Thyroid gland (tissue), 4 donors: ENCODE measurements around the gene SLC44A4. TPM values are rescaled to one million over a fixed set of nuclear protein-coding genes. Genes with fewer than 3 reads are reported as not detected.
"Not testable (repeated sequence)": the region's sequence is repeated elsewhere in the genome, so short reads cannot be mapped to it uniquely, and the experiment has no call there.

ENCODE experiments used
- DNase-seq, 2 donors: peaks; one replicate each; pipeline ENCODE4 v3.0.0-alpha.2; 2019
- H3K27ac ChIP-seq, 3 donors: fragments of 200-600 bp; sonication (generic); 1 replicate in 2 of 3; 2 replicates in 1 of 3; pipeline ENCODE4 v1.5.1; 2016 to 2019; ENCODE audit warnings: mild to moderate bottlenecking in 1 of 3, moderate library complexity in 1 of 3
- H3K27me3 ChIP-seq: fragments of 200-600 bp; sonication (generic); one replicate; pipeline ENCODE4 v1.5.1; 2019
- H3K36me3 ChIP-seq, 2 donors: fragments of 200-600 bp; sonication (generic); one replicate each; pipeline ENCODE4 v1.5.1; 2016 to 2019
- H3K4me1 ChIP-seq, 2 donors: fragments of 200-600 bp; sonication (generic); one replicate each; pipeline ENCODE4 v1.5.1; 2017 to 2019
- H3K4me3 ChIP-seq, 3 donors: fragments of 200-600 bp; sonication (generic); replicated peaks in 1 of 3; 1 replicate in 2 of 3; 2 replicates in 1 of 3; pipeline ENCODE4 v1.5.1; 2016; ENCODE audit warnings: mild to moderate bottlenecking in 1 of 3
- H3K9me3 ChIP-seq: fragments of 200-600 bp; sonication (generic); one replicate; pipeline ENCODE4 v1.5.1; 2017
- POLR2A ChIP-seq, 2 donors: fragments of 450-650 bp; IDR thresholded peaks; one replicate each; pipeline ENCODE4 v1.6.1; 2017; ENCODE audit warnings: antibody characterized with exemption in 2 of 2, mild to moderate bottlenecking in 2 of 2, moderate library complexity in 1 of 2
- WGBS, 2 donors: methylation state at CpG; one replicate each; pipeline ENCODE4 v1.1.5; 2017; 5-methylcytosine and 5-hydroxymethylcytosine counted together
- intact Hi-C: fragments of 100-400 bp; cut with DNase I; formaldehyde crosslinking; loops from one replicate; pipeline ENCODE4 v1.15.1; 2023
- total RNA-seq, 4 donors: library from RNA; depleted of rRNA; stranded (reverse); fragments of >200 nt; gene quantifications; one replicate each; pipeline ENCODE4 v1.2.3, GENCODE V29; 2016
- TF ChIP-seq, protein P1 (sequence below), 6 experiments: fragments of 200-600 bp in 3 of 6; fragments of 450-650 bp in 3 of 6; sonication (generic) in 3 of 6; IDR thresholded peaks; one replicate each; pipeline ENCODE4 v1.5.1; 2016 to 2019; ENCODE audit warnings: antibody characterized with exemption in 6 of 6, mild to moderate bottlenecking in 2 of 6, inconsistent platforms in 1 of 6, moderate library complexity in 1 of 6

The SLC44A4 gene
- total RNA-seq, 4 donors from 2014 or later: 1.6 to 16.2 (median 7.7) TPM

DNA sequence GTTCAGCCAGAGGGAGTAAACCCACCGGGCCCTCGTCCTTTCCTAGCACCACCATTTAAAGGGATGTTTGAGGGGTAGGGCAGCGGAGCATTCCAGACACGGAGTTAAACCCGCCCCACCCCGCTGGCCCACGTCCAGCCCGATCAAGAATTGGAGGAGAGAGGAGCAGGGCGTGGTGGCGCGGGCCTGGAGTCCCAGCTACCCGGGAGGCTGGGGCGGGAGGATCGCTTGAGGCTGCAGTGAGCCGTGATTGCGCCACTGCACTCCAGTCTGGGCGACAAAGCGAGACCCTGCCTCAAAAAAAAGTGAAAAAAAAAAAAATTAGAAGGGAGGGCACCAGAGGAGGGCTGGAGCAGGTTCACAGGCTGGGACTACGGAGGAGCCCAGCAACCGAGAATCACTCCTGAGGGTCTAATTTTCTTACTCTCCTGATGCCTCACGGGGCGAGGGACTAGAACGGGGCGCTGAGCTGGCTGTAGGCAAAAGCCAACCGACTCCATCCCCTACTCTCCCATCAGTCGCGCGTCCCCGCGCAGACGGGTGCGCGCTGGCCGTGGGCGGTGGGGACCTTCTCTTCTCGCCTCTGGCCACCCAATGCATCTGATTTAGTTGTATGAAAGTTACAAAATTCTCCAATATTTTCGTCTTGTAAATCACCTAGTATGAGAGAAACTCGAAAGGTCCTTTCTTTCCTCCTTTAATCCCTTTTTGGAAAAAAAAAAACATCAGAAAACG, 57.3 kb downstream of the SLC44A4 start:
- Histone ChIP-seq H3K27ac (peak overlapping the region; percentile 99 to 100 (median 99)), H3K9me3 (no peaks in the 10 kb centered on the region), H3K4me3 (peak overlapping the region in 2 of 3 donors; percentile 30 to 33), H3K4me1 (peaks cover 56 to 76% of the 10 kb centered on the region in 2 donors), H3K36me3 (no peaks in the 10 kb centered on the region), H3K27me3 (no peaks in the 10 kb centered on the region)
- intact Hi-C loops: no loop called here
- peak; percentile 65 to 69 for DNase-seq
- TF ChIP-seq POLR2A (IDR thresholded peaks at IDR 0.05): no peak
- TF ChIP-seq, protein P1, sequence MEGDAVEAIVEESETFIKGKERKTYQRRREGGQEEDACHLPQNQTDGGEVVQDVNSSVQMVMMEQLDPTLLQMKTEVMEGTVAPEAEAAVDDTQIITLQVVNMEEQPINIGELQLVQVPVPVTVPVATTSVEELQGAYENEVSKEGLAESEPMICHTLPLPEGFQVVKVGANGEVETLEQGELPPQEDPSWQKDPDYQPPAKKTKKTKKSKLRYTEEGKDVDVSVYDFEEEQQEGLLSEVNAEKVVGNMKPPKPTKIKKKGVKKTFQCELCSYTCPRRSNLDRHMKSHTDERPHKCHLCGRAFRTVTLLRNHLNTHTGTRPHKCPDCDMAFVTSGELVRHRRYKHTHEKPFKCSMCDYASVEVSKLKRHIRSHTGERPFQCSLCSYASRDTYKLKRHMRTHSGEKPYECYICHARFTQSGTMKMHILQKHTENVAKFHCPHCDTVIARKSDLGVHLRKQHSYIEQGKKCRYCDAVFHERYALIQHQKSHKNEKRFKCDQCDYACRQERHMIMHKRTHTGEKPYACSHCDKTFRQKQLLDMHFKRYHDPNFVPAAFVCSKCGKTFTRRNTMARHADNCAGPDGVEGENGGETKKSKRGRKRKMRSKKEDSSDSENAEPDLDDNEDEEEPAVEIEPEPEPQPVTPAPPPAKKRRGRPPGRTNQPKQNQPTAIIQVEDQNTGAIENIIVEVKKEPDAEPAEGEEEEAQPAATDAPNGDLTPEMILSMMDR (IDR thresholded peaks at IDR 0.05): peak in 1 of 6 experiments; percentile 3
- 7% methylated on average over 39 of the region's 39 CpGs for WGBS, 2 donors

DNA sequence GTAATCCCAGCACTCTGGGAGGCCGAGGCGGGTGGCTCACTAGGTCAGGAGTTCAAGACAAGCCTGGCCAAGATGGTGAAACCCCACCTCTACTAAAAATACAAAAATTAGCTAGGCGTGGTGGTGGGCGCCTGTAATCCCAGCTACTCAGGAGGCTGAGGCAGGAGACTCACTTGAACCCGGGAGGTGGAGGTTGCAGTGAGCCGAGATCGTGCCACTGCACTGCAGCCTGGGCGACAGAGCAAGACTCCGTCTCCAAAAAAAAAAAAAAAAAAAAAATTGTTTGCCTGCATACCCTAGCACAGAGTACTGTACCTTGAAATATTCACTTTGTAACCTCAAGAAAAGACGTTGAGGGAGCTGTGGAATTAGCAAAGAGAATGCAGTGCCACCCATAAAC, 58.4 kb downstream of the SLC44A4 start:
- H3K4me3 ChIP-seq, intact Hi-C loops, DNase-seq, H3K27me3 ChIP-seq, H3K9me3 ChIP-seq, H3K36me3 ChIP-seq: not testable (repeated sequence)
- WGBS, 2 donors: 93% methylated on average over 10 of the region's 10 CpGs
- peaks cover 46 to 66% of the 10 kb centered on the region in 2 donors for H3K4me1 ChIP-seq
- peak overlapping the region; percentile 65 to 100 (median 99) for H3K27ac ChIP-seq

DNA sequence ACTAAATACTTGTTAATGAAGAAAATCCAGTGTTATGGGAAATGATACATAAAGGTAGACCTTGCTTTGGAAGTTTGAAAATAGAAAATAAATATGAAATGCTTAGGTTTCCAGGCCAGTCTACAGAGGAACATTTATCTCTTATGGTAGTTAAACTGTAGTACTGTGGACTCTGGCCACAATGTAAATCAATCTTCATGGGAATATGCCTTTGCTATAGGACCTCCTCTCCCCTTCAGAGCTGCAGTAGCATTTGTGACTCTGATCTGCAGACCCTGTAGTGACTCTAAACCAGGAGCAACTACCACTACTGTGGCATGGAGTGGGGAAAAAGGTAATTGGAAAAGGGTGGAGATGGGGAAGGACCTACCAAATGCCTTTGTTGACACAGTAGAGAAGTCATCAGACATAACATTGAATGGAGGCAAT, 58.9 kb downstream of the SLC44A4 start:
- Histone ChIP-seq H3K36me3 (no peaks in the 10 kb centered on the region), H3K27me3 (no peaks in the 10 kb centered on the region), H3K9me3 (no peaks in the 10 kb centered on the region), H3K4me3 (no peak overlapping the region), H3K27ac (peak overlapping the region; percentile 65 to 100 (median 99)), H3K4me1 (peaks cover 44 to 61% of the 10 kb centered on the region in 2 donors)
- intact Hi-C loops: no loop called here
- TF ChIP-seq POLR2A (IDR thresholded peaks at IDR 0.05): no peak
- TF ChIP-seq, protein P1 (IDR thresholded peaks at IDR 0.05): no peak
- no peak for DNase-seq

DNA sequence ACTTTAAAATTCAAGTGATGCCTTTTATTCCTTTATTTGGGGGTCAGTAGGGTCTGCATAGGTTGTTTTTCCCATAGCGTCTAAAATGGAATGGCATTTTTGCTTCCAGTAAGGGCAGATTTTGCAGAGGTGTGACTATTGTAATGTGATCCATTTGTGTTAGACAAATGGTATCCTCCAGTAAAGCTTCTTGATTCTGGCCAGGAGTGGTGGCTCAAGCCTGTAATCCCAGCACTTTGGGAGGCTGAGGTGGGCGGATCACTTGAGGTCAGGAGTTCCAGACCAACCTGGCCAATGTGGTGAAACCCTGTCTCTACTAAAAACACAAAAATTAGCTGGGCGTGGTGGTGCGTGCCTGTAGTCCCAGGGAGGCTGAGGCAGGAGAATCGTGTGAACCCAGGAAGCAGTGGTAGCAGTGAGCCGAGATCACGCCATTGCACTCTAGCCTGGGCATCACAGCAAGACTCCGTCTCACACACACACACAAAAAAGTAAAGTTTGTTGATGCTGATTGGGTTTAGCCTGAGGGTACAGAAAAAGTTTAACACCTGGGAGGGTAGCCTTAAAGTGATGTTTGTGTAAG, 60.8 kb downstream of the SLC44A4 start:
- 72 to 78% methylated on average over 8 of the region's 8 CpGs for WGBS, 2 donors
- H3K9me3 ChIP-seq, intact Hi-C loops: not testable (repeated sequence)

DNA sequence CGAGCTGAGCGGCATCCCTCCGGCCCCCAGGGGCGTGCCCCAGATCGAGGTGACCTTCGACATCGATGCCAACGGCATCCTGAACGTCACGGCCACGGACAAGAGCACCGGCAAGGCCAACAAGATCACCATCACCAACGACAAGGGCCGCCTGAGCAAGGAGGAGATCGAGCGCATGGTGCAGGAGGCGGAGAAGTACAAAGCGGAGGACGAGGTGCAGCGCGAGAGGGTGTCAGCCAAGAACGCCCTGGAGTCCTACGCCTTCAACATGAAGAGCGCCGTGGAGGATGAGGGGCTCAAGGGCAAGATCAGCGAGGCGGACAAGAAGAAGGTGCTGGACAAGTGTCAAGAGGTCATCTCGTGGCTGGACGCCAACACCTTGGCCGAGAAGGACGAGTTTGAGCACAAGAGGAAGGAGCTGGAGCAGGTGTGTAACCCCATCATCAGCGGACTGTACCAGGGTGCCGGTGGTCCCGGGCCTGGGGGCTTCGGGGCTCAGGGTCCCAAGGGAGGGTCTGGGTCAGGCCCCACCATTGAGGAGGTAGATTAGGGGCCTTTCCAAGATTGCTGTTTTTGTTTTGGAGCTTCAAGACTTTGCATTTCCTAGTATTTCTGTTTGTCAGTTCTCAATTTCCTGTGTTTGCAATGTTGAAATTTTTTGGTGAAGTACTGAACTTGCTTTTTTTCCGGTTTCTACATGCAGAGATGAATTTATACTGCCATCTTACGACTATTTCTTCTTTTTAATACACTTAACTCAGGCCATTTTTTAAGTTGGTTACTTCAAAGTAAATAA, 61.5 kb downstream of the SLC44A4 start:
- H3K4me3 ChIP-seq: peak overlapping the region in 2 of 3 donors; percentile 5 to 26
- TF ChIP-seq, protein P1 (IDR thresholded peaks at IDR 0.05): peak in 1 of 6 experiments; percentile 5
- TF ChIP-seq POLR2A (IDR thresholded peaks at IDR 0.05): peak in 1 of 2 donors; percentile 8
- WGBS, 2 donors: 42 to 56% methylated on average over 12 to 15 of the region's 37 CpGs
- intact Hi-C loops, H3K36me3 ChIP-seq, H3K27me3 ChIP-seq, DNase-seq, H3K9me3 ChIP-seq: not testable (repeated sequence)
- peaks cover 28 to 49% of the 10 kb centered on the region in 2 donors for H3K4me1 ChIP-seq
- H3K27ac ChIP-seq: peak overlapping the region; percentile 17 to 100 (median 99)

More for the DNA sequence above, 60.8 kb downstream of the SLC44A4 start:
- Histone ChIP-seq H3K4me3 (peak overlapping the region in 2 of 3 donors; percentile 5 to 26), H3K27ac (peak overlapping the region; percentile 17 to 100 (median 99)), H3K4me1 (peaks cover 35 to 54% of the 10 kb centered on the region in 2 donors)
- not testable (repeated sequence) for H3K36me3 ChIP-seq, DNase-seq, H3K27me3 ChIP-seq
